Natural killer cell treated with Interleukin-12 subunit alpha and Interleukin-12 subunit beta and Interleukin-15 and Interleukin-18, amount 100 ng/mL, for 72 hours (primary cell): ENCODE measurements around the gene TMEM198. TPM values are rescaled to one million over a fixed set of nuclear protein-coding genes. Genes with fewer than 3 reads are reported as not detected.

ENCODE experiments used
- ATAC-seq, 2 donors: fragments of 150-1000 bp; cut with Tn5 transposase in 1 of 2; sonication (Bioruptor Pico), chemical (Tn5 transposase) in 1 of 2; 2 replicates each; pipeline ENCODE4 v1.10.0; 2021
- DNase-seq: peaks from one replicate; pipeline ENCODE4 v3.0.0; 2022; ENCODE audit warnings: low spot score
- H3K27ac Mint-ChIP-seq, 2 donors: 1 replicate in 1 of 2; 2 replicates in 1 of 2; pipeline ENCODE4 v1.8.0; 2022; ENCODE audit warnings: mixed read lengths in 2 of 2, mild to moderate bottlenecking in 1 of 2, moderate library complexity in 1 of 2
- H3K27me3 Mint-ChIP-seq, 2 donors: 1 replicate in 1 of 2; 2 replicates in 1 of 2; pipeline ENCODE4 v1.8.0; 2022; ENCODE audit warnings: mixed read lengths in 2 of 2
- H3K36me3 Mint-ChIP-seq: one replicate; pipeline ENCODE4 v1.8.0; 2022; ENCODE audit warnings: mixed read lengths
- H3K4me1 Mint-ChIP-seq, 2 donors: 1 replicate in 1 of 2; 2 replicates in 1 of 2; pipeline ENCODE4 v1.8.0; 2022; ENCODE audit warnings: low read depth in 2 of 2, mixed read lengths in 2 of 2, mild to moderate bottlenecking in 1 of 2
- H3K4me3 Mint-ChIP-seq: one replicate; pipeline ENCODE4 v1.8.0; 2022; ENCODE audit warnings: mixed read lengths
- H3K9me3 Mint-ChIP-seq: 2 replicates; pipeline ENCODE4 v1.8.0; 2022; ENCODE audit warnings: mixed read lengths
- total RNA-seq, 2 donors: library from RNA; stranded (reverse); gene quantifications; one replicate each; pipeline ENCODE4 v1.2.3, GENCODE V29; 2022

Gene TMEM198
- total RNA-seq, 2 donors from 2014 or later = 3.6 to 7.6 TPM

DNA sequence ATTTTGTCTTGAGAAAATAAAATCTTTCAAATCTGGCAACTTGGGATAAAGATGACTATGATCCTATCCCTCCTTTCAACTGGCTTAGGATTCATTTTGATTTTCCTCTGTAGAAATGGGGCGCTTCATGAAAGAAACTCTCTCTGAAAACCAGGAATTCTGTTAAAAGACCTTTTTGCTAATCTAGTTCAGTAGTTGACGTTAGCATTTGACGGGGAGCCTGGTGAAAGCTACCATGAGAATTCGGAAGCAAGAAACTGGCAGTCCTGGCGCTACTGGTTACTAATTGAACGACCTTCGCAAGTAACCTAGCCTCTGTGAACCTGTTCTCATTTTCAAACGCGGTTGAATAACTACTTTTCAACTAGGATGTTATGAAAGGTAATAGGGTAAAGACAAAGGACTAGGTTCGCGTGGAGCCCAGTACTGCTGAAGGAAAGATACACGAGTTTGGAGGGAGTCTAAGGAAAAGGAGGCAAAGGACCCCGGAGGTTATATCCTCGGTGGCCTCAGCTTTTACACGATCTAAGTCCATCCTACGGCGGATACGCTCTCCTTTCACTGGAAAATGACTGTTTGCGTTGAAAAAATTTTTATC is 53.2 kb downstream of the TMEM198 start:
- peaks cover 12 to 17% of the 10 kb centered on the region in 2 donors for H3K4me1 Mint-ChIP-seq
- H3K36me3 Mint-ChIP-seq = no peaks in the 10 kb centered on the region
- peak overlapping the region; percentile 90 for H3K4me3 Mint-ChIP-seq
- peak overlapping the region; percentile 84 to 94 for H3K27ac Mint-ChIP-seq
- DNase-seq (no peak), ATAC-seq (no peak)
- no peaks in the 10 kb centered on the region for H3K9me3 Mint-ChIP-seq
- H3K27me3 Mint-ChIP-seq = peaks cover 12 to 14% of the 10 kb centered on the region in 2 donors

- peak; percentile 94 to 95 for ATAC-seq
- peaks cover 12 to 17% of the 10 kb centered on the region in 2 donors for H3K4me1 Mint-ChIP-seq
- peak within 1 kb of the TSS; percentile 90 for H3K4me3 Mint-ChIP-seq
- H3K27me3 Mint-ChIP-seq = peaks cover 7 to 9% of the 10 kb centered on the region in 2 donors
- H3K36me3 Mint-ChIP-seq = no peaks in the 10 kb centered on the region
- peak; percentile 96 for DNase-seq
- no peaks in the 10 kb centered on the region for H3K9me3 Mint-ChIP-seq
- H3K27ac Mint-ChIP-seq = peak within 1 kb of the TSS; percentile 84 to 94
These were observed 53.9 kb downstream of the TMEM198 start, which contains the start of gene STK11IP for GRCh38 chr2:219597552-219598307. Gene STK11IP (plus strand): TSS chr2:219597857. CDS start chr2:219598120, 263 bp downstream.

- no peak for ATAC-seq
- DNase-seq = no peak
- peak overlapping the region; percentile 90 for H3K4me3 Mint-ChIP-seq
These were observed 54.7 kb downstream of the TMEM198 start for GRCh38 chr2:219598308-219599078.

More at GRCh38 chr2:219598308-219599078, 54.7 kb downstream of the TMEM198 start:
- H3K4me1 Mint-ChIP-seq = peaks cover 12 to 17% of the 10 kb centered on the region in 2 donors
- peaks cover 0 to 3% of the 10 kb centered on the region in 2 donors for H3K27me3 Mint-ChIP-seq
- H3K9me3 Mint-ChIP-seq = no peaks in the 10 kb centered on the region
- peak overlapping the region; percentile 84 to 94 for H3K27ac Mint-ChIP-seq
- peaks cover under 1% of the 10 kb centered on the region for H3K36me3 Mint-ChIP-seq

Other genes starting within 250 kb of the TMEM198 start
- gene PTPRN, start 234.6 kb upstream of the TMEM198 start, total RNA-seq = not detected
- gene RESP18, start 211.3 kb upstream of the TMEM198 start, total RNA-seq = not detected
- gene DNPEP, start 156.1 kb upstream of the TMEM198 start, total RNA-seq = 100 to 1,000 TPM in 1 of 2 donors, 10 to 100 TPM in 1; 85.3 to 116 TPM
- not detected for gene DES, start 125.7 kb upstream of the TMEM198 start, total RNA-seq
- under 1 TPM in 1 of 2 donors, not detected in 1; 0.86 TPM for gene SPEG, start 109.2 kb upstream of the TMEM198 start, total RNA-seq
- gene GMPPA, start 45.1 kb upstream of the TMEM198 start, total RNA-seq = 10 to 100 TPM; 55.5 to 67.1 TPM
- gene ASIC4, start 29.5 kb upstream of the TMEM198 start, total RNA-seq = under 1 TPM in 1 of 2 donors, not detected in 1; 0.12 TPM
- gene CHPF, start 219 bp upstream of the TMEM198 start, total RNA-seq = 10 to 100 TPM; 52.4 to 57.5 TPM
- 1 to 10 TPM in 1 of 2 donors, not detected in 1; 2.9 TPM for gene OBSL1, start 27.5 kb downstream of the TMEM198 start, total RNA-seq
- not detected for gene INHA, start 28.3 kb downstream of the TMEM198 start, total RNA-seq
- gene STK11IP, start 53.8 kb downstream of the TMEM198 start, total RNA-seq = 10 to 100 TPM; 27.7 to 50.7 TPM
- not detected for gene SLC4A3, start 83.6 kb downstream of the TMEM198 start, total RNA-seq